Measurements from ENCODE around the gene FOCAD.

FOCAD gene

DNA sequence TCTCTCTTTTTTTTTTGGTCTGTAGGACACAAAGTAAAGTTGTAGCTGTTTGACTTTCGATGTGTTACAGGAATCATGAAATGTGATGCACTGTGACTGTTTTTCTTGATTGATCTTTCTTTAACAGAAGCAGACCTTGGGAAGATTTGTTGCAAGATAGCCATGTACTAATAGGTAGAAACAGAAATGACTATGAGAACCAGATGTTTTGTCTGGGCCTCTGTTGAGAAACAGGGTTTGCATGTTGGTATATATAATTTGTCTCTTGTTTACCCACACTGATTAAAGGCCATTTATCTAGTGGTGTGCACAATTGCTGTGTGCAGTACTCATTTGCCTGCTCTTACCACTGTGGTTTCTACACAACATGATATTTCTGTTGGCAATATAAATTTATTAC lies 222.3 kb downstream of the FOCAD start:
- no peak overlapping the region for H3K27ac ChIP-seq
- H3K9me3 ChIP-seq = no peaks in the 10 kb centered on the region
- H3K36me3 ChIP-seq = no peaks in the 10 kb centered on the region
- no peaks in the 10 kb centered on the region for H3K4me1 ChIP-seq
- no peak for DNase-seq
- no peak overlapping the region for H3K4me3 ChIP-seq
- H3K27me3 ChIP-seq = no peaks in the 10 kb centered on the region
- no peak for TF ChIP-seq CTCF (IDR thresholded peaks at IDR 0.05)
- intact Hi-C loops (cut with DNase I; ENCODE audit: low total_unique reads) = no loop called here

GRCh38 chr9:20908461-20908860 lies 224.4 kb downstream of the FOCAD start:
- no peak for DNase-seq
- intact Hi-C loops (cut with DNase I; ENCODE audit: low total_unique reads) = no loop called here
- Histone ChIP-seq H3K4me3 (no peak overlapping the region), H3K4me1 (no peaks in the 10 kb centered on the region), H3K9me3 (no peaks in the 10 kb centered on the region), H3K27me3 (no peaks in the 10 kb centered on the region), H3K36me3 (peaks cover 0 to 5% (median 0%) of the 10 kb centered on the region in 3 donors), H3K27ac (no peak overlapping the region)
- no peak for TF ChIP-seq CTCF (IDR thresholded peaks at IDR 0.05)

GRCh38 chr9:20914556-20914955 lies 230.5 kb downstream of the FOCAD start:
- Histone ChIP-seq H3K27me3 (no peaks in the 10 kb centered on the region), H3K27ac (no peak overlapping the region), H3K4me3 (no peak overlapping the region), H3K9me3 (no peaks in the 10 kb centered on the region), H3K4me1 (no peaks in the 10 kb centered on the region), H3K36me3 (peaks cover 11 to 24% (median 14%) of the 10 kb centered on the region in 3 donors)
- intact Hi-C loops (cut with DNase I; ENCODE audit: low total_unique reads) = no loop called here
- no peak for DNase-seq
- TF ChIP-seq CTCF (IDR thresholded peaks at IDR 0.05) = no peak

DNA sequence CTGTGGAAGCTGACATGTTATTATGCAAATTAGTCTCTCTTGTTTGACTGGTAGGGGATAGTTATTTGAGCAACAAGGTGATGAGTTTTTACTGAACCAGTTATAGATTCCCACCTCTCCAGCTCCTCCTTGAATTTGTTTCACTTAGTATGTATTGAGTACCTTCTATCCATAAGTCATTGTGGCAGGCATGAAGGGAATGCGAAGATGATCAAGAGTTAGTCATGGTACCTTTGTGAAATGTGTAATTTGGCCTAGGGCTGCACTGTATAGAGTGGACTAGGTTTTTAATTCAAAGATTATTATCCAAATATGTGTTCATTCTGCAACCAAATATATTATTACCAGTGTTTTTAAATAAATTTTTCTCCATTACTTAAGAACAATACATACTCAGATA lies 237.3 kb downstream of the FOCAD start:
- Histone ChIP-seq H3K36me3 (peaks cover 9 to 24% (median 11%) of the 10 kb centered on the region in 3 donors), H3K9me3 (no peaks in the 10 kb centered on the region), H3K27ac (no peak overlapping the region), H3K4me3 (no peak overlapping the region), H3K4me1 (no peaks in the 10 kb centered on the region), H3K27me3 (no peaks in the 10 kb centered on the region)
- no peak for DNase-seq
- no peak for TF ChIP-seq CTCF (IDR thresholded peaks at IDR 0.05)
- intact Hi-C loops (cut with DNase I; ENCODE audit: low total_unique reads) = no loop called here

DNA sequence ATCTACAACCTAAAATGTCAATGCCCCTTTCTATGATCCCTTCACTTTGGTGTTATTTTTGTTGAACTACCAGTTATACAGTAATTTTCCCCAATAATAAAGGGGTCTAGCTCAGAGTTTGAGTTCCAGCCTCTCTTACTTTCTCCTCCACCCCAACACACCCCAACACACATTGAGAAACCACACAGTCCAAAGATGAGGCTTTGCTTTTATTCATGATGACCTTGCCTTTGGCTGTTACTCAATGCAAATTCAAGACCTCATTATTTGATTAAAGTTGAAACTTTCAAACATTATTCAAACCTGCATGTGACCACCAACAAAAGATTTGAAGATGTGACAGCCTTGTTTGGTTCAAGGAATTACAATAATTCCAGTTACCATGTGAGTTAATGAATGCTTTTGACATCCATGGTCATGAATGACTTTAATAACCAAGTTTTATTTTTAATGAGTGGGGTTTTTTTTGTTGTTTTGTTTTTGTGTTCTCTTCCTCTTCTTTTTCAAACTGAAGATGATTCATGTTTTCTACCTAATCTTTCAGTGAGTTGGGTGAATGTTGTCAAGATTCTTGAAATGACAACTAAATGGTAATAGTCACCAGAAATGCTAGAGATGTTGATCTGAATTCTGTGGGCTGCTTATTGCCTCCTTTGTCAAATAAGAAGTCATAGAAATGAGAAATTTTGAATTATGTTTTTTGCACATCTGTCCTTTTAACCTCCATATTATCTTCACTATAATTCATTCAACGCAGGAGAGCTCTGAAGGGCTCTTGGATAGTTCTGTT lies 241.4 kb downstream of the FOCAD start:
- intact Hi-C loops (cut with DNase I; ENCODE audit: low total_unique reads) = no loop called here
- Histone ChIP-seq H3K9me3 (no peaks in the 10 kb centered on the region), H3K36me3 (no peaks in the 10 kb centered on the region), H3K4me3 (no peak overlapping the region), H3K27ac (no peak overlapping the region), H3K4me1 (no peaks in the 10 kb centered on the region), H3K27me3 (no peaks in the 10 kb centered on the region)
- no peak for TF ChIP-seq CTCF (IDR thresholded peaks at IDR 0.05)
- DNase-seq = no peak

Data from tibial artery (tissue), 4 donors.